IMR-90 (cell line): ENCODE data around the gene CCDC102A. TPM values are rescaled to one million over a fixed set of nuclear protein-coding genes. Genes with fewer than 3 reads are reported as not detected.

Experiments
- ATAC-seq: fragments of 200-7000 bp; cut with Tn5 transposase; 2 replicates; pipeline ENCODE4 v1.9.1; 2020; ENCODE audit warnings: low read depth, mild to moderate bottlenecking, moderate library complexity
- BruUV-seq: library from RNA; stranded (reverse); fragments of 400-500 nt; replicated peaks from 2 replicates; lab custom pipeline; 2021; lab: Mats Ljungman, UMichigan
- CTCF ChIA-PET: fragments of 300-600 bp; formaldehyde crosslinking; extraction: SDS; loops from one replicate; lab custom pipeline; 2021; ENCODE audit warnings: antibody characterized with exemption; lab: Yijun Ruan, JAX
- POLR2A ChIA-PET: fragments of 300-600 bp; sonication (Branson Sonifier 250); formaldehyde crosslinking; loops from one replicate; lab custom pipeline; 2022; ENCODE audit warnings: antibody characterized with exemption; ENCODE audit not compliant: unreplicated experiment; lab: Charles Lee
- DNase-seq: peaks from one replicate; pipeline ENCODE4 v3.0.0; 2013
- H2AFZ ChIP-seq: replicated peaks from 2 replicates; pipeline ENCODE3; 2013; ENCODE audit warnings: low read length, mild to moderate bottlenecking; ENCODE audit not compliant: poor library complexity
- H2AK5ac ChIP-seq: 2 replicates; pipeline ENCODE4 v1.6.1; 2013; ENCODE audit warnings: low read depth, low read length, inconsistent platforms
- H2AK9ac ChIP-seq: replicated peaks from 2 replicates; pipeline ENCODE3; 2013; ENCODE audit warnings: mild to moderate bottlenecking, low read depth, low read length, moderate library complexity; ENCODE audit not compliant: poor library complexity
- H2BK120ac ChIP-seq: 2 replicates; pipeline ENCODE4 v1.6.1; 2013; ENCODE audit warnings: low read depth, low read length, inconsistent platforms
- H2BK15ac ChIP-seq: 3 replicates; pipeline ENCODE4 v1.6.1; 2013; ENCODE audit warnings: low read depth, low read length, inconsistent platforms
- H2BK20ac ChIP-seq: 2 replicates; pipeline ENCODE4 v1.6.1; 2013; ENCODE audit warnings: low read depth, mild to moderate bottlenecking, inconsistent platforms, low read length, moderate library complexity
- H2BK5ac ChIP-seq: 2 replicates; pipeline ENCODE4 v1.6.1; 2013; ENCODE audit warnings: mild to moderate bottlenecking, low read depth, low read length, inconsistent platforms; ENCODE audit not compliant: poor library complexity, severe bottlenecking
- H3K14ac ChIP-seq: replicated peaks from 2 replicates; pipeline ENCODE4 v1.6.1; 2013; ENCODE audit warnings: low read depth, low read length, inconsistent platforms
- H3K18ac ChIP-seq: 2 replicates; pipeline ENCODE4 v1.6.1; 2013; ENCODE audit warnings: low read depth, low read length, control low read depth
- H3K23ac ChIP-seq: 2 replicates; pipeline ENCODE4 v1.6.1; 2013; ENCODE audit warnings: low read depth, low read length, inconsistent platforms
- H3K27ac ChIP-seq: 2 replicates; pipeline ENCODE4 v1.5.1; 2013; ENCODE audit warnings: mild to moderate bottlenecking, control low read depth, low read length; ENCODE audit not compliant: insufficient read depth
- H3K27me3 ChIP-seq: 2 replicates; pipeline ENCODE4 v1.6.1; 2013; ENCODE audit warnings: low read length; ENCODE audit not compliant: control insufficient read depth, insufficient read depth
- H3K36me3 ChIP-seq: 2 replicates; pipeline ENCODE4 v1.6.1; 2013; ENCODE audit warnings: low read length, mixed read lengths; ENCODE audit not compliant: control insufficient read depth, insufficient read depth
- H3K4ac ChIP-seq: 2 replicates; pipeline ENCODE4 v1.6.1; 2013; ENCODE audit warnings: low read depth, low read length, inconsistent platforms
- H3K4me1 ChIP-seq: 2 replicates; pipeline ENCODE4 v1.6.1; 2013; ENCODE audit warnings: low read length, mixed read lengths; ENCODE audit not compliant: control insufficient read depth, insufficient read depth
- H3K4me2 ChIP-seq: 2 replicates; pipeline ENCODE4 v1.6.1; 2013; ENCODE audit warnings: low read depth, mild to moderate bottlenecking, control low read depth, low read length, moderate library complexity
- H3K4me3 ChIP-seq: 2 replicates; pipeline ENCODE4 v1.5.1; 2013; ENCODE audit warnings: low read depth, mild to moderate bottlenecking, control low read depth, low read length, moderate library complexity; ENCODE audit not compliant: insufficient read depth
- H3K56ac ChIP-seq: 2 replicates; pipeline ENCODE4 v1.6.1; 2013; ENCODE audit warnings: low read length, inconsistent platforms; ENCODE audit not compliant: insufficient read depth; ENCODE audit errors: extremely low read depth
- H3K79me1 ChIP-seq, 2 experiments: 2 replicates each; pipeline ENCODE4 v1.6.1; 2013; ENCODE audit warnings: low read length in 2 of 2, inconsistent platforms in 1 of 2, low read depth in 1 of 2
- H3K9ac ChIP-seq: 2 replicates; pipeline ENCODE4 v1.6.1; 2013; ENCODE audit warnings: low read depth, low read length, control low read depth
- H3K9me1 ChIP-seq: 2 replicates; pipeline ENCODE4 v1.6.1; 2013; ENCODE audit warnings: low read length, inconsistent platforms; ENCODE audit not compliant: insufficient read depth
- H3K9me3 ChIP-seq: 2 replicates; pipeline ENCODE4 v1.6.1; 2013; ENCODE audit warnings: low read length; ENCODE audit not compliant: control insufficient read depth, insufficient read depth
- H4K20me1 ChIP-seq: 2 replicates; pipeline ENCODE4 v1.6.1; 2013; ENCODE audit warnings: low read length, inconsistent platforms; ENCODE audit not compliant: insufficient read depth
- H4K5ac ChIP-seq: 2 replicates; pipeline ENCODE4 v1.6.1; 2013; ENCODE audit warnings: mild to moderate bottlenecking, low read depth, low read length, control low read depth
- H4K8ac ChIP-seq, 2 experiments: 2 replicates each; pipeline ENCODE4 v1.6.1; 2013; ENCODE audit warnings: low read depth in 2 of 2, low read length in 2 of 2, control low read depth in 1 of 2, inconsistent platforms in 1 of 2
- H4K91ac ChIP-seq: 2 replicates; pipeline ENCODE4 v1.6.1; 2013; ENCODE audit warnings: low read depth, low read length, inconsistent platforms; ENCODE audit not compliant: insufficient read depth
- BHLHE40 ChIP-seq: fragments of 150-350 bp; IDR thresholded peaks from 2 replicates; pipeline ENCODE4 v1.6.1; 2016; ENCODE audit warnings: mild to moderate bottlenecking, low read depth, low read length
- CEBPB ChIP-seq: IDR thresholded peaks from 2 replicates; pipeline ENCODE4 v1.6.1; 2012; ENCODE audit warnings: low read depth, low read length, improper control_type of control experiment
- CHD1 ChIP-seq: IDR thresholded peaks from 2 replicates; pipeline ENCODE4 v1.6.1; 2012; ENCODE audit warnings: low read depth, low read length, improper control_type of control experiment
- CTCF ChIP-seq: conservative IDR thresholded peaks from 2 replicates; pipeline ENCODE4 v1.5.1; 2012; ENCODE audit warnings: mild to moderate bottlenecking, low read depth, low read length, improper control_type of control experiment
- ELK1 ChIP-seq: fragments of 150-350 bp; IDR thresholded peaks from 2 replicates; pipeline ENCODE4 v1.6.1; 2016; ENCODE audit warnings: low read depth, mild to moderate bottlenecking, low read length, moderate library complexity, borderline replicate concordance
- FOS ChIP-seq: fragments of 150-350 bp; IDR thresholded peaks from 2 replicates; pipeline ENCODE4 v1.6.1; 2016; ENCODE audit warnings: low read depth, low read length
- MAFK ChIP-seq: IDR thresholded peaks from 2 replicates; pipeline ENCODE4 v1.6.1; 2012; ENCODE audit warnings: low read depth, low read length, improper control_type of control experiment
- MAZ ChIP-seq: IDR thresholded peaks from 2 replicates; pipeline ENCODE4 v1.6.1; 2012; ENCODE audit warnings: low read depth, mild to moderate bottlenecking, low read length, improper control_type of control experiment, moderate library complexity, borderline replicate concordance
- MXI1 ChIP-seq: IDR thresholded peaks from 2 replicates; pipeline ENCODE4 v1.6.1; 2012; ENCODE audit warnings: low read depth, mild to moderate bottlenecking, low read length, moderate library complexity, borderline replicate concordance
- NFE2L2 ChIP-seq: fragments of 150-350 bp; IDR thresholded peaks from 2 replicates; pipeline ENCODE4 v1.6.1; 2016; ENCODE audit warnings: low read depth, mild to moderate bottlenecking, low read length
- POLR2A ChIP-seq: IDR thresholded peaks from 2 replicates; pipeline ENCODE4 v1.6.1; 2012; ENCODE audit warnings: mild to moderate bottlenecking, low read depth, low read length
- RAD21 ChIP-seq: IDR thresholded peaks from 2 replicates; pipeline ENCODE4 v1.6.1; 2012; ENCODE audit warnings: low read length, improper control_type of control experiment
- RCOR1 ChIP-seq: IDR thresholded peaks from 2 replicates; pipeline ENCODE4 v1.6.1; 2012; ENCODE audit warnings: mild to moderate bottlenecking, low read length, improper control_type of control experiment; ENCODE audit not compliant: insufficient replicate concordance
- RFX5 ChIP-seq: IDR thresholded peaks from 2 replicates; pipeline ENCODE4 v1.8.0; 2012; ENCODE audit warnings: low read depth, mild to moderate bottlenecking, low read length, moderate library complexity
- SMC3 ChIP-seq: fragments of 150-350 bp; IDR thresholded peaks from 2 replicates; pipeline ENCODE4 v1.6.1; 2016; ENCODE audit warnings: low read depth, mild to moderate bottlenecking, antibody characterized with exemption, low read length, moderate library complexity
- WGBS, 2 experiments: methylation state at CpG; one replicate each; pipeline versions ENCODE4 v1.1.5 to v1.1.7; 2013; ENCODE audit warnings: missing lambda C conversion rate in 2 of 2; ENCODE audit not compliant: insufficient read length in 1 of 2; ENCODE audit errors: extremely low coverage in 2 of 2; 5-methylcytosine and 5-hydroxymethylcytosine counted together
- dilution Hi-C: fragments of 300-500 bp; cut with HindIII; formaldehyde crosslinking; loops from one replicate; pipeline ENCODE4 v1.14.3; 2018; ENCODE audit warnings: low sequenced_read_pairs; ENCODE audit not compliant: unreplicated experiment
- in situ Hi-C: fragments of 300-500 bp; cut with MboI; formaldehyde crosslinking; loops from 3 replicates; pipeline ENCODE4 v1.14.3; 2019; ENCODE audit warnings: low sequenced_read_pairs, inconsistent platforms, mixed read lengths
- intact Hi-C: fragments of 100-400 bp; cut with micrococcal nuclease; formaldehyde crosslinking; loops from 2 replicates; pipeline ENCODE4 v1.10.0; 2022
- polyA plus RNA-seq, 3 experiments: library from polyadenylated mRNA; depleted of rRNA; stranded (reverse); fragments of >200 nt; gene quantifications; 2 replicates each; pipeline ENCODE4 v1.2.3, GENCODE V29; 2012; ENCODE audit warnings: low replicate concordance in 1 of 3
- total RNA-seq: library from RNA; depleted of rRNA; stranded (reverse); fragments of >200 nt; gene quantifications from 2 replicates; pipeline ENCODE4 v1.2.3, GENCODE V29; 2012
- TF ChIP-seq, protein P1 (sequence below): fragments of 150-350 bp; IDR thresholded peaks from 2 replicates; pipeline ENCODE4 v1.6.1; 2017; ENCODE audit warnings: mild to moderate bottlenecking, antibody characterized with exemption, low read length, low read depth

The CCDC102A gene
- total and polyA plus RNA-seq, 2 of the 4 experiments (the other 2 are of a cell fraction): 5.4 to 8.5 TPM

DNA sequence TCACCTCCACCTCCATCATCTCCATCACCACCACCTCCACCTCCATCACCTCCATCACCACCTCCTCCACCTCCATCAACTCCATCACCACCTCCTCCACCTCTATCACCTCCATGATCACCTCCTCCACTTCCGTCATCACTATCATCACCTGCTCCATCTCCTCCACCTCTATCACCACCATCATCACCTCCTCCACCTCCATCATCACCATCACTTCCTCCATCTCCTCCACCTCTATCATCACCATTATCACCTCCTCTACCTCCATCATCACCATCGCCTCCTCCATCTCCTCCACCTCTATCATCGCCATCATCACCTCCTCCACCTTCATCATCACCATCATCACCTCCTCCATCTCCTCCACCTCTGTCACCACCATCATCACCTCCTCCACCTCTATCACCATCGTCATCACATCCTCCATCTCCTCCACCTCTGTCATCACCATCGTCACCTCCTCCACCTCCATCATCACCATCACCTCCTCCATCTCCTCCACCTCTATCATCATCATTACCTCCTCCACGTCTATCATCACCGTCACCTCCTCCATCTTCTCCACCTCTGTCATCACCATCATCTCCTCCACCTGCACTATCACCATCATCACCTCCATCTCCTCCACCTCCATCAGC lies 33.1 kb upstream of the CCDC102A start:
- in situ Hi-C loops: loop anchor here (10.0 kb wide), 1 partner anchor 435 kb away; the partner anchor contains the start of genes USB1 and ZNF319
- Histone ChIP-seq H3K4me3 (no peak overlapping the region), H3K56ac (no peak overlapping the region), H2AK9ac (no peak overlapping the region), H3K4ac (no peak overlapping the region), H3K9me3 (no peaks in the 10 kb centered on the region), H3K14ac (no peak overlapping the region), H3K4me1 (peaks cover 3% of the 10 kb centered on the region; the same call in 1 of the 2 replicates), H4K8ac (no peak overlapping the region), H2BK20ac (no peak overlapping the region), H2BK5ac (no peak overlapping the region), H4K91ac (no peak overlapping the region), H3K36me3 (no peaks in the 10 kb centered on the region), H2BK15ac (no peak overlapping the region), H3K27me3 (peaks cover 23% of the 10 kb centered on the region), H3K4me2 (no peak overlapping the region), H3K9ac (no peak overlapping the region), H2BK120ac (no peak overlapping the region), H3K9me1 (no peaks in the 10 kb centered on the region), H3K18ac (no peak overlapping the region), H4K20me1 (no peaks in the 10 kb centered on the region), H4K5ac (no peak overlapping the region), H3K23ac (no peak overlapping the region), H3K27ac (no peak overlapping the region), H2AFZ (no peak overlapping the region), H2AK5ac (no peak overlapping the region), H3K79me1 (no peaks in the 10 kb centered on the region)
- TF ChIP-seq MXI1 (no peak), RFX5 (no peak), POLR2A (no peak), BHLHE40 (no peak), MAFK (no peak), ELK1 (no peak), MAZ (no peak), CEBPB (no peak), CHD1 (no peak), CTCF (no peak), RCOR1 (no peak), FOS (no peak), SMC3 (no peak), RAD21 (no peak), NFE2L2 (no peak)
- TF ChIP-seq, protein P1, sequence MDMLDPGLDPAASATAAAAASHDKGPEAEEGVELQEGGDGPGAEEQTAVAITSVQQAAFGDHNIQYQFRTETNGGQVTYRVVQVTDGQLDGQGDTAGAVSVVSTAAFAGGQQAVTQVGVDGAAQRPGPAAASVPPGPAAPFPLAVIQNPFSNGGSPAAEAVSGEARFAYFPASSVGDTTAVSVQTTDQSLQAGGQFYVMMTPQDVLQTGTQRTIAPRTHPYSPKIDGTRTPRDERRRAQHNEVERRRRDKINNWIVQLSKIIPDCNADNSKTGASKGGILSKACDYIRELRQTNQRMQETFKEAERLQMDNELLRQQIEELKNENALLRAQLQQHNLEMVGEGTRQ: no peak
- CTCF ChIA-PET: no interaction called here
- 89 to 100% methylated on average over 3 to 7 of the region's 7 CpGs for WGBS, 2 experiments
- dilution Hi-C loops: no loop called here
- POLR2A ChIA-PET: no interaction called here
- DNase-seq (no peak), ATAC-seq (no peak)
- no TSS peak for BruUV-seq
- intact Hi-C loops: no loop called here
